Ovary (tissue), 9 donors: ENCODE data around the gene BBS2. TPM values are rescaled to one million over a fixed set of nuclear protein-coding genes. Genes with fewer than 3 reads are reported as not detected.

Experiments used
- DNase-seq, 5 donors: peaks; one replicate each; pipeline ENCODE4 v3.0.0-alpha.2; 2019 to 2020
- H3K27ac ChIP-seq, 2 donors: fragments of 200-600 bp; one replicate each; pipeline versions ENCODE4 v1.5.1 to v1.8.0; 2019 to 2022
- H3K27me3 ChIP-seq: fragments of 200-600 bp; one replicate; pipeline ENCODE4 v1.8.0; 2022
- H3K36me3 ChIP-seq: fragments of 200-600 bp; sonication (generic); one replicate; pipeline ENCODE4 v1.5.1; 2019
- H3K4me1 ChIP-seq: one replicate; pipeline ENCODE4 v1.8.1; 2013; ENCODE audit warnings: mild to moderate bottlenecking, moderate library complexity; ENCODE audit not compliant: insufficient read depth
- H3K4me3 ChIP-seq: fragments of 200-600 bp; sonication (generic); one replicate; pipeline ENCODE4 v1.5.1; 2017
- H3K9me3 ChIP-seq, 2 donors: fragments of 200-600 bp in 1 of 2; sonication (generic) in 1 of 2; one replicate each; pipeline versions ENCODE4 v1.5.1 to v1.8.1; 2013 to 2019; ENCODE audit warnings: mild to moderate bottlenecking in 1 of 2, moderate library complexity in 1 of 2
- EP300 ChIP-seq: sonication (generic); formaldehyde crosslinking; IDR thresholded peaks from one replicate; pipeline ENCODE4 v1.6.1; 2017; ENCODE audit warnings: antibody characterized with exemption
- POLR2A ChIP-seq: fragments of 450-650 bp; IDR thresholded peaks from one replicate; pipeline ENCODE4 v1.6.1; 2017; ENCODE audit warnings: antibody characterized with exemption, mild to moderate bottlenecking, moderate library complexity
- WGBS, 3 donors: extraction: QIAGEN DNeasy Blood & Tissue Kit in 1 of 3; methylation state at CpG; one replicate each; pipeline versions ENCODE4 v1.1.5 to v1.1.7; 2013 to 2017; 5-methylcytosine and 5-hydroxymethylcytosine counted together
- intact Hi-C, 4 donors: fragments of 100-400 bp; cut with DNase I; formaldehyde crosslinking; loops; one replicate each; pipeline versions ENCODE4 v1.11.0 to v1.15.1; 2022 to 2023
- polyA plus RNA-seq, 2 donors: library from polyadenylated mRNA; stranded (reverse); fragments of 200-250 nt in 1 of 2; fragments of 350-450 nt in 1 of 2; fragmentation: Illumina TruSeq in 1 of 2; extraction: RNeasy Lipid Tissue Mini Kit (QIAGEN cat#74804) in 1 of 2; gene quantifications; one replicate each; pipeline ENCODE4 v1.2.3, GENCODE V29; 2013 to 2014
- total RNA-seq, 7 donors: library from RNA; depleted of rRNA in 2 of 7; stranded (reverse); fragments of >200 nt in 2 of 7; fragmentation: NEBNext Ultra II Directional in 3 of 7; extraction: Animal tissue kit (Norgen Biotek cat#: 25700) in 3 of 7; gene quantifications; one replicate each; pipeline versions ENCODE4 v1.1.0 to v1.2.4, GENCODE V29; 2016 to 2023
- TF ChIP-seq, protein P1 (sequence below), 3 donors: fragments of 450-650 bp in 2 of 3; fragments of 200-600 bp in 1 of 3; IDR thresholded peaks; one replicate each; pipeline versions ENCODE4 v1.5.1 to v1.8.0; 2016 to 2022; ENCODE audit warnings: antibody characterized with exemption in 3 of 3, mild to moderate bottlenecking in 1 of 3
- donor health status: DM: no; HTN: no; CAD: no; lungs with moderate emphysema.
- donor health status: DM: no; HTN: no; CAD: no.
- donor health status: Bipolar disorder and iron deficiency.
- donor health status: DM: yes; HTN: yes; CAD: no.
- donor health status: DM: no; HTN: no; CAD: no.
- donor health status: DM: yes; HTN: yes; CAD: no.

BBS2 gene
- total and polyA plus RNA-seq, 9 donors = 47.9 to 86.2 (median 67.1) TPM

- no peaks in the 10 kb centered on the region for H3K9me3 ChIP-seq
- H3K27ac ChIP-seq = no peak overlapping the region
- intact Hi-C loops = no loop called here
- TF ChIP-seq, protein P1, sequence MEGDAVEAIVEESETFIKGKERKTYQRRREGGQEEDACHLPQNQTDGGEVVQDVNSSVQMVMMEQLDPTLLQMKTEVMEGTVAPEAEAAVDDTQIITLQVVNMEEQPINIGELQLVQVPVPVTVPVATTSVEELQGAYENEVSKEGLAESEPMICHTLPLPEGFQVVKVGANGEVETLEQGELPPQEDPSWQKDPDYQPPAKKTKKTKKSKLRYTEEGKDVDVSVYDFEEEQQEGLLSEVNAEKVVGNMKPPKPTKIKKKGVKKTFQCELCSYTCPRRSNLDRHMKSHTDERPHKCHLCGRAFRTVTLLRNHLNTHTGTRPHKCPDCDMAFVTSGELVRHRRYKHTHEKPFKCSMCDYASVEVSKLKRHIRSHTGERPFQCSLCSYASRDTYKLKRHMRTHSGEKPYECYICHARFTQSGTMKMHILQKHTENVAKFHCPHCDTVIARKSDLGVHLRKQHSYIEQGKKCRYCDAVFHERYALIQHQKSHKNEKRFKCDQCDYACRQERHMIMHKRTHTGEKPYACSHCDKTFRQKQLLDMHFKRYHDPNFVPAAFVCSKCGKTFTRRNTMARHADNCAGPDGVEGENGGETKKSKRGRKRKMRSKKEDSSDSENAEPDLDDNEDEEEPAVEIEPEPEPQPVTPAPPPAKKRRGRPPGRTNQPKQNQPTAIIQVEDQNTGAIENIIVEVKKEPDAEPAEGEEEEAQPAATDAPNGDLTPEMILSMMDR (IDR thresholded peaks at IDR 0.05) = no peak
- TF ChIP-seq POLR2A = no peak
- TF ChIP-seq EP300 = no peak
- DNase-seq = no peak
- H3K4me3 ChIP-seq = no peak overlapping the region
- no peaks in the 10 kb centered on the region for H3K27me3 ChIP-seq
- WGBS, 3 donors = 64 to 71% (median 70%) methylated on average over 1 of the region's 1 CpG
- no peaks in the 10 kb centered on the region for H3K4me1 ChIP-seq
- H3K36me3 ChIP-seq = no peaks in the 10 kb centered on the region
These were observed 40.6 kb upstream of the BBS2 start for GRCh38 chr16:56560447-56560846.

DNA sequence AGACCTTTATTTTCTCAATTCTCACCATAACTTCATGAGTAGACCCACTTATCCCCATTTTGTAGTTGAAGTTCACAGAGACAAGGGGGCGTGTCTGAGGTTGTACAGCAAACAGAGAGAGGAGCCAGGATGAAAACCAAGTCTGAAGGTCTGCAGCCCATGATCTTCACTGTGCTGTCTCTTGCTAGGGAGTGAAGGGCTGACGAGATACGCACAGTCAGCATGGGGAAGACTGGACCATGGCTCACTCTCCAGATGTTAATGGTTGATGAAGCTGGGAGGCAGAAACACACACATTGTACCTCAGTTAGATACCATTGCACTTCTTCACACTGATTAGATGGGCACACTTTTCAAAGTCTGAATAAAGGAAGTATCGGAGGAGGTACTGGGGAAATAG lies 39.3 kb upstream of the BBS2 start:
- Histone ChIP-seq H3K4me1 (no peaks in the 10 kb centered on the region), H3K9me3 (no peaks in the 10 kb centered on the region), H3K4me3 (no peak overlapping the region), H3K27me3 (no peaks in the 10 kb centered on the region), H3K36me3 (no peaks in the 10 kb centered on the region), H3K27ac (no peak overlapping the region)
- 75 to 88% (median 85%) methylated on average over 4 of the region's 4 CpGs for WGBS, 3 donors
- no peak for DNase-seq
- TF ChIP-seq EP300 = no peak
- TF ChIP-seq, protein P1 (IDR thresholded peaks at IDR 0.05) = no peak
- TF ChIP-seq POLR2A = no peak
- intact Hi-C loops = no loop called here

DNA sequence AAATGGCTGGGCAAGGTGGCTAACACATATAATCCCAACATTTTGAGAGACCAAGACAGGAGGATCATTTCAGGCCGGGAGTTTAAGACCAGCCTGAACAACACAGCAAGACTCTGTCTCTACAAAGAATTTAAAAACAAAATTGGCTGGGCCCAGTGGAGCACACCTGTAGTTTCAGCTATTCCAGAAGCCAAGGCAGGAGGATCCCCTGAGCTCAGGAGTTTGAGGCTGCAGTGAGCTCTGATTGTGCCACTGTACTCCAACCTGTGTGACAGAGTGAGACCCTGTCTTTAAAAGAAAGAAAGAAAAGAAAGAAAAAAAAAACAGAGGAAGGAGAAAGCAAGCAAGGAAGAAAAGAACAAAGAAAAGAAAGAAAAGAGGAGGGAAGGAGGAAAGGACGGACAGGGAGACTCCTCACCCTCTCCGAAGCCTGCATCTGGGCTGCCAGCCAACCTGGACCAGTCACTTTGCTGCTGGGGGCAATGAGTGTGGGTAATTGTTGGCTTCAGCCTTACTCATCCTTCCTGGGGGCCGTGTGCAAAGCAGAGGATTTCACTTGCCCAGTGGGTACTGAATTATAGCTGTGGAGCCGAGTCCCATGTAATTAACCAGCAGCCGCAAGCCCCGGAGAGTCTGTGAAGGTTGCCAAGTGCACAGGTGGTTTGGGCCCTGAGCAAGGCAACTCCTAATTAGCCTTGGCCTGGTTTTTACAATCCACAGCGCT lies 38.4 kb upstream of the BBS2 start:
- H3K4me3 ChIP-seq = no peak overlapping the region
- peak in 2 of 5 donors; percentile 27 to 29 for DNase-seq
- no peaks in the 10 kb centered on the region for H3K36me3 ChIP-seq
- intact Hi-C loops = no loop called here
- no peak for TF ChIP-seq EP300
- TF ChIP-seq, protein P1 (IDR thresholded peaks at IDR 0.05) = no peak
- TF ChIP-seq POLR2A = no peak
- H3K27ac ChIP-seq = no peak overlapping the region
- whole genome bisulfite sequencing, 3 donors = 20 to 27% (median 26%) methylated on average over 8 of the region's 8 CpGs
- no peaks in the 10 kb centered on the region for H3K9me3 ChIP-seq
- no peaks in the 10 kb centered on the region for H3K4me1 ChIP-seq
- H3K27me3 ChIP-seq = no peaks in the 10 kb centered on the region

DNA sequence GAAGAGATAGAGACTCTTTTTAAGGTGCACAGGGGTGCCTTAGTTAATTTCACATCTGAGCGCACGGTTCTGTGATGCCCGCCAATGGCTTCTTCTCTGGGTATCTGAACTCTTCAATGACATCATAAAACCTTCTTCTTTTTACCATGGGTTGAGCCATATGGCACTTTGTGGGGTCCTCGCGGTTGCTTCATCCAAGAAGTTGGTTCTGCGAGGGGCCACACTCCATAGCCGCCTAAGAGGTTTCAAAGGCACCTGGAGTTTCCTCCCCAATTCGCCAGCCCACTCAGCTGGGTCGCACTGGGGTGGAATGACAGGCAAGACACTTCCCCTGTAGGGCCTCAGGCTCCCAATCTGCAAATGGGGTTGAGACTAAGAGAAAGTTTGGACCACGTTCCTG lies 34.6 kb upstream of the BBS2 start:
- WGBS, 3 donors = 84 to 92% (median 89%) methylated on average over 10 of the region's 10 CpGs
- no peak for DNase-seq
- H3K27me3 ChIP-seq = no peaks in the 10 kb centered on the region
- no peaks in the 10 kb centered on the region for H3K4me1 ChIP-seq
- TF ChIP-seq, protein P1 (IDR thresholded peaks at IDR 0.05) = no peak
- no peak for TF ChIP-seq POLR2A
- no peak for TF ChIP-seq EP300
- H3K27ac ChIP-seq = no peak overlapping the region
- H3K9me3 ChIP-seq = no peaks in the 10 kb centered on the region
- H3K36me3 ChIP-seq = no peaks in the 10 kb centered on the region
- intact Hi-C loops = no loop called here
- no peak overlapping the region for H3K4me3 ChIP-seq
